Right renal pelvis (tissue), 4 donors: Measurements from ENCODE around the gene FER. TPM values are rescaled to one million over a fixed set of nuclear protein-coding genes. Genes with fewer than 3 reads are reported as not detected.

Source experiments
- DNase-seq, 4 donors: peaks; one replicate each; pipeline ENCODE4 v3.0.0-alpha.2; 2013; ENCODE audit warnings: low read depth in 4 of 4, low spot score in 3 of 4, missing footprints in 1 of 4
- polyA plus RNA-seq, 4 donors: library from polyadenylated mRNA; unstranded; fragments of 120-200 nt; gene quantifications; one replicate each; pipeline ENCODE4 v1.2.1, GENCODE V29; 2013; ENCODE audit not compliant: insufficient read length in 4 of 4

Gene FER
- polyA plus RNA-seq, 4 donors = 16.1 to 20.6 (median 18.5) TPM

DNA sequence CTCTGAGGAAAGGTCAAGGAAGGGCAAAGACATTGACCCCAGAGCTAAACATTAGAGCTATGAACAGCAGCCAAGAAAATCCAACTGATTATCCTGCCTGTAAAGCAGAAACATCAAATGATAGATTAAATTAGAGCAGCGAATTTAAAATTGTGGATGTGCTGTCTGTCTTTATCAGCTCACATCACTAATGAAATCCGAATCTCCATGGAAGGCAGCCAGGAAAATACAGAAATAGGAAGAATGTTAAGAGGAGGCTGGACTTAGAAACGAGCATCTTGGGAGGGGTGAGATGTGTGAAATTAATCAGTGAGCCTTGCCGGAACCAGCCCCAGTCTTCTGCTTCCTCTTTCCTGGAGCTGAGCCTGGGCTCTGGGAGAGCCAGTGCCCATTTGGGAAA lies 471.1 kb downstream of the FER start:
- no peak for DNase-seq

DNA sequence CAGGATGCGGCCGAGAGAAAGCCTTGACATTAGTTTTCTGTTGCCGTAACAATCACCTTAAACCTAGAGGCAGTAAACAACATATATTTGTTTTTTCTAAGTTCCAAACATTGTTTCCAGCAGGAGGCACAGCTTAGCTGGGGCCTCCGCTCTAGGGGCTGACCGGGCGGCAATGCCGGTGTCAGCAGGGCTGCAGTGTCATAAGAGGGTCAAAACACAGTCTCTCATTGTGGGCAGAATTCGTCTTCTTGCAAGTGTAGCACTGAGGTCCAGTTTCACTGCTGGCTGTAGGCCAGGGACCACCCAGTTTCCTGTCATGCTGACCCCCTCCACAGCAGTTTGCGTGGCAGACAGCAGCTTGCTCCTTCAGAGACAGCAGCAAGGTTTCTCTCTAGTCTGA lies 475.8 kb downstream of the FER start:
- peak in 3 of 4 donors; percentile 11 to 23 (median 15) for DNase-seq

DNA sequence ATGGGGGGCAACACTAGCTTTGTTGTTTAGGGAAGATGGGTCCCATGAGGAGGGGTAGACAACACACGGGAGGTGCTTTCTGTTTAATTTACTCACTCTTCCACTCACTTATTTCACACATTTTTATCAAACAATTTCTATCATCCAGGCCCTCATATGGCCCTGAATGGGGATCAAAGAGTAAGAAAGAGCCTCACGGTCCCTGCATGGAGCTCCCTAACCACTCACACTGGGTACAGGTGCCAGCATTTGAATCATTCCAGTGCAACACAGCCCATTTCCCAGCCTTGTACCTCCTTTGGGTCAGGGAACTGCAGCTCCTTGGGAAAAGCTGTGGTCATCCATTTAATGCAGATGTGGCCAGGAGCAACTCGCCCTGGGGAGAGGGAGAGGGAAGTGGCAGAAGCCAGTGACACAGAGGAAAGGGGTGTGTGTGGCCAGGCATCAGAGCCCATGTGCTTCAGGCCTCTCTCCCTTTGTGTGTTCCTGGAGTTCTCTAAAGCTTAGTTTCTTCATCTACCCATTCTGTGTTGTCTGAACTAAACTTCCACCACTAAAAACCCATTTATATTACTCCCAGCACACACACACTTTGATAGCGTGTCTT lies 476.7 kb downstream of the FER start:
- DNase-seq = no peak

DNA sequence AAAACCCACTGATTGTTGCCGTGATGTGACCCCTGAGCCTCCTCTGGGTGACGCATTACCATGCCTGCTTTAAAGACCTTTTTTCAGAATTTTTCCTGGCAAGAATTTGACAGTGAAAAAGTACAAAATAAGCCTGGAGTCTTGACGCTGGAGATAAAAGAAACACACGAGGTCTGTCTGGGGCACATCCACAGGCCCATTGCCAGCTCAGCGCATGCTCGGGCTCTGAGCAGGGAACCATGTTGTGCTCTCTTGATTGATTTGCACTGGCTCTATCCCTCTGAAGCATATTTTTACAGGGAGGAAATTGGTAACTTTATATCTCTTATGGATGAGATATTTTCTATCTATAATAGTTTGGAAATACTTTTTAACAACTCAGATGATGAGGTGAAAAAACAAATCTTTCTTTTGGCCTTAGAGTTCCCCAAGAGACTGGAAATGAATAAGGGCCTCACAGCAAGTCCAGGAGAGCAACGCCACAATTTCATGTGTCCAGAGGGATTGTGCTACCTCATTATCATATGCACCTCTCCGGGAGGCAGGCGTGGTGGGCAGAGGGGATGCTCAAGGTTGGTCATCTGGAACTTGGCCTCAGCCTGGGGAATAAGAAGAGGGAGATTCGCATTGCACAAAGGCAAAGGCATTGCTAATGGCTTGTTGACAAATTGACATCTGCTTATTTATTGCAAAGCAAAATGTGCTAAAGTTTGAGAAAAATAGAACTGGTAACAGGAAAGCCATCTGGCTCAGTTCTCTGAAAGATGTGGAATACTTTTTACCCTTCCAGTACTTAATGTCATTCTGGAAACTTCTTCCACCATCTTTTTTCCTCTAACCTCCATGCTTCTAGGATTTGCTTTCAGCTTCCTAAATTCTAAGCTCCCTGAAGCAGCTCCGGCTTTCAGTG lies 478.3 kb downstream of the FER start:
- no peak for DNase-seq

DNA sequence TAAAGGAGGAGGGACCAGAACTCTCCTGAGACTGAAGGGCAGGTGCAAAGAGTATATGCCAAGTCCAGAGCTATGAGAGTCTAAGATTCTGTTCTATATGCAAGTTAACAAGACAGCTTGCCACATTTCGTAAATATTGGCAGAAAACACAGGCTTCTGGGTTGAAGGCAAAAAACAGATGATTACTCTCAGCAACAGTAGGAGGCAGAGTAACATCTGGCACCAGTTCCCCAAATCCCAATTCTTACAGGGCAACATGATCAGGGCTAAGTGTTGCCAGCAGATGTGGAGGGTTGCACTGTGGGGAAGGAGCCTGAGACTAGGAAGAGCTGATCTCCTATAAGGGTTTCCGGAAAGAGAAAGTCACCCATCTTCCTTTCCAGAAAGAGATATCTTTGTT lies 482.7 kb downstream of the FER start:
- DNase-seq = no peak

DNA sequence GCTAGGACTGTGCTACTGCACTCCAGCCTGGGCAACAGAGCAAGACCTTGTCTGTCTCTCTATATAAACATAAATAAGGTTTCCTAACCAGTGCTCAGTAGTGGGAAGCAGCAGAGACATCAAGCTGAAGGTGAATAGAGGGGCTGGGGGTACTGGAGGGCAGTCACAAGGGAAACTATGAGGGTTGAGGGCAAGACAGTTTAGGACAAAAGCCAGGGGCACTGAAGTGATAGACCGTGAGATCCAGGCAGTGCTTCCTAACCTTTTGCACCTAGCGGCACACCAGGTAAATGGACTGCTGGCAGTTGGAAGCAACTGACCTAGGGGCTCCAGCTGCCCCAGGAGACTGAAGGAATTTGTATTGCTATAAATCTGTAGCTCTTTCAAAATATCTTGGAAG lies 483.6 kb downstream of the FER start:
- DNase-seq = no peak

DNA sequence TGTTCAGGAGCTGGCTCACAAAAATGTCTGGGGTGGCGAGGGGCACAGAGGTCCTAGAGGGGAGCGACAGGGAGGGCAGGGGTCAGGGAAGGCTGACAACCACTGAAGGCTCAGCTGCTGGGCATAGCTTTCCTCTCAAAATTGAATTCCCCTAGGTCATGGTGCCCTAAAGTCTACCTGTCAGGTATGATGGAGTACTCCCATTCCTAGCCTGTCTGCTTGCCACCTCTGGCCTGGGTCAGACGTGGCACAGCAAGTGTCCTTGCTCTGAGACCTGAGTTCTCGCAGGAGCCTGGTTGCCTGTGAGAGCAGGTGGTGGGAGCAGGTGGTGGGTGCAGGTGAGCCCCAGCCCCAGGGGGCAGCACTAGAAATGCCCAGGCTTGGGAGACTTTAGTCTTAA lies 486.7 kb downstream of the FER start:
- DNase-seq = no peak

DNA sequence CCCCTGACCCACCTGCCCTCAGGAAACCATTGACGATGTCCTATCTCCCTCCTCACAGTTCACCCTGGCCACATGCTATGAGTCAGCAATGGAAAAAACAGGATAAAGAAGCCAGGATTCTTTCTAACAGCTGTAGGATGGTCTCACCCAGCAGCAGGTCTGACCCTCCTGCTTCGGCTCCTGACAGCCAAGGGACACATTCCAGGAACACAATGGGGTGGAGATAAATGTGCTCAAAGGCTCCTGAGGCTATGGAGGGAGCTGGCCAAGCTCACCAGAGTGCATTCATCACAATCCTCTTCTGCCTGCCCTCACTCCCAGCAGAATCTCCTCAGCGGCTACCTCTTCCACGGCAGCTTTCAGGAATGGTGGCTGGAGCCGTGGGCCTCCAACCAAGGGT lies 491.8 kb downstream of the FER start:
- no peak for DNase-seq

DNA sequence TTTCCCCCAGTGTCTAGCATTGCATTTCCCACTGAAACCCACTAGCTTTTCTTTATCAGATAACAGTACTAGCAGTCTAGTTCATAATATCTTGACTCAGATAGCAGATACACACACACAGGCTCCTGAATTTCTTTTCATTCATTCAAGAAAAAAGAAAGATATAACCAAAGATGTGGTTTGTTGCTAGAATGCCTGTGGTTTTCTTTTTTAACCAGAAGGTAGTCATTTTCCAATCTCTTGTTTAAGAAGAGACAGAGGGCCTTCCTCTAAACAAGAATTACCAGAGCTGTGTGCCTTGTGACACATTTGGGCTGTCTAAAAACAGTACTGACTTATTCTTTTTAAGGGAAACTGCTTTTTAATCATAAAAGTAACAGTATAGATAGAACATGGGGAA lies 494.8 kb downstream of the FER start:
- DNase-seq = no peak

DNA sequence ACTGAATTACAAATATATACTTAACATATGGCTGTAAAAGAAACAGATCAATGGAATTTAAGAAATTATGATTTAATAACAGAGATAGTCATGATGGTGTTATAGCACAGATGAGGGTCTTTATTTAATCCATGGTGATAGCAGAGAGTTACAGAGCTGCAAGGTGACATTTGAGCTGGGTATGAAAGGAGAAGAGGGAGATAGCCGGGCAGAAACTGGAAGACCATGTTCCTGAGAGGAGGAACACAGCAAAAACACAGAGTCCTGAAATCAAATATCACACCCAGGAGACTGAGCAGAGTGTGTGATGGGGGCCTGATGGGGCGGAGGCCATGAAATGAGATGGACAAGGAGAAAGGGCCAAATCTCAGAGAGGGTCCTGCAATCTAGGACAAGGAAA lies 498.7 kb downstream of the FER start:
- DNase-seq = no peak
